SK-N-MC (cell line): ENCODE results near the gene STAT4.

Source experiments
- EZH2 ChIP-seq: fragments of 200-600 bp; sonication (generic); IDR thresholded peaks from one replicate; pipeline ENCODE4 v1.6.1; 2017; ENCODE audit warnings: antibody characterized with exemption
- POLR2AphosphoS5 ChIP-seq: IDR thresholded peaks from 2 replicates; pipeline ENCODE4 v1.6.1; 2012; ENCODE audit warnings: mild to moderate bottlenecking, low read depth, low read length, borderline replicate concordance

GRCh38 chr2:190979906-190980629 lies 170.7 kb downstream of the STAT4 start:
- TF ChIP-seq EZH2 (no peak), POLR2AphosphoS5 (no peak)
